Activated naive CD8-positive, alpha-beta T cell treated with anti-CD3 and anti-CD28 coated beads, Interleukin-2, amount 10 ng/mL, durations not matched to agents 7 days and 5 days (primary cell): ENCODE data around the gene DUOX2. TPM values are rescaled to one million over a fixed set of nuclear protein-coding genes. Genes with fewer than 3 reads are reported as not detected.
"Not testable (repeated sequence)": the region's sequence is repeated elsewhere in the genome, so short reads cannot be mapped to it uniquely, and the experiment has no call there.

Source experiments
- ATAC-seq: fragments of 150-1000 bp; cut with Tn5 transposase; one replicate; pipeline ENCODE4 v1.10.0; 2021; ENCODE audit warnings: low read depth, moderate library complexity
- POLR2A ChIA-PET: fragments of 350-600 bp; sonication (Branson Sonifier 250); formaldehyde crosslinking; loops from one replicate; lab custom pipeline; 2021; ENCODE audit warnings: antibody characterized with exemption; lab: Charles Lee
- DNase-seq: peaks from one replicate; pipeline ENCODE4 v3.0.0; 2021
- H3K27ac Mint-ChIP-seq: one replicate; pipeline ENCODE4 v1.8.0; 2022; ENCODE audit warnings: mild to moderate bottlenecking, mixed read lengths
- H3K27me3 Mint-ChIP-seq: one replicate; pipeline ENCODE4 v1.8.0; 2022; ENCODE audit warnings: mild to moderate bottlenecking, moderate library complexity, mixed read lengths
- H3K36me3 Mint-ChIP-seq: one replicate; pipeline ENCODE4 v1.8.0; 2021; ENCODE audit warnings: mild to moderate bottlenecking, mixed read lengths
- H3K4me1 Mint-ChIP-seq: one replicate; pipeline ENCODE4 v1.8.0; 2021; ENCODE audit warnings: mixed read lengths
- H3K4me3 Mint-ChIP-seq: one replicate; pipeline ENCODE4 v1.8.0; 2022; ENCODE audit warnings: mild to moderate bottlenecking, moderate library complexity, mixed read lengths
- H3K9me3 Mint-ChIP-seq: one replicate; pipeline ENCODE4 v1.8.0; 2021; ENCODE audit warnings: mixed read lengths
- total RNA-seq, 2 experiments: library from RNA; stranded (reverse); gene quantifications; one replicate each; pipeline ENCODE4 v1.2.3, GENCODE V29; 2021

DUOX2 gene
- total RNA-seq, 2 experiments from 2014 or later = not detected

DNA sequence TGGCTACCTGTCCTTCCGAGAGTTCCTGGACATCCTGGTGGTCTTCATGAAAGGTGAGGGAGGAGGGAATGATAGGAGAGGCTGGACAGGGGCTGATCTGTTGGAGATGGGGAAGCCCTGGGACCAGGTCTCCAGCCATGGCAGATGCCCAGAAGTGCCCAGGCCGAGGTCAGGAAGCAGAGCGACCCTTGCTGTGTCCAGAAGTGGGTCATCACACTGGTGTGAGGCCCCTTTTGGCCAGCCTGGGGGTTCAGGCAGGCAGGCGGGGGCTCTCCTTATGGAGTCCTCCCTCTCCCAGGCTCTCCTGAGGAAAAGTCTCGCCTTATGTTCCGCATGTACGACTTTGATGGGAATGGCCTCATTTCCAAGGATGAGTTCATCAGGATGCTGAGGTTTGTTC, 33.6 kb upstream of the DUOX2 start:
- ATAC-seq = no peak
- no peak overlapping the region for H3K27ac Mint-ChIP-seq
- no peaks in the 10 kb centered on the region for H3K4me1 Mint-ChIP-seq
- no peaks in the 10 kb centered on the region for H3K9me3 Mint-ChIP-seq
- no peaks in the 10 kb centered on the region for H3K27me3 Mint-ChIP-seq
- no peak for DNase-seq
- H3K4me3 Mint-ChIP-seq = no peak overlapping the region
- POLR2A ChIA-PET = no interaction called here
- peaks cover 1% of the 10 kb centered on the region for H3K36me3 Mint-ChIP-seq

DNA sequence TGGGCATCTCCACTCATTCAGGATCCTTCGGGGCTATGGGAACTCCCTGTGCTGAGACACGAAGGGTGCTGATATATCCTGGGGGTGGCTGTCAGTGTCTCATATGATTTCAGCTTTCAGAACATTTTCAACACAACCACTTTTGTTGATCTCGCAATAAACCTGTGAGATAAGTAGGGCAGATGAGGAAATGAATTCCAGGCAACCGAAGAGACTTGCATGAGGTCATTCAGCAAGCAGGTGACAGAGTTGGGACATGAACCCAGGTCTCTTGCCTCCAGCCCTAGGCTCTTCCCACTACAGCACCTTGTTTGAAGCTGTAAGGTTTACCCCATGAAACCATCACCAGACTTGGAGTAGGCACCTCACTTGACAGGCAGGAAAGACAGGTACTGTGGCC, 32.4 kb upstream of the DUOX2 start:
- no peak overlapping the region for H3K4me3 Mint-ChIP-seq
- no peak overlapping the region for H3K27ac Mint-ChIP-seq
- no peaks in the 10 kb centered on the region for H3K27me3 Mint-ChIP-seq
- ATAC-seq = no peak
- H3K36me3 Mint-ChIP-seq = no peaks in the 10 kb centered on the region
- H3K9me3 Mint-ChIP-seq = no peaks in the 10 kb centered on the region
- POLR2A ChIA-PET = no interaction called here
- no peaks in the 10 kb centered on the region for H3K4me1 Mint-ChIP-seq
- DNase-seq = no peak

DNA sequence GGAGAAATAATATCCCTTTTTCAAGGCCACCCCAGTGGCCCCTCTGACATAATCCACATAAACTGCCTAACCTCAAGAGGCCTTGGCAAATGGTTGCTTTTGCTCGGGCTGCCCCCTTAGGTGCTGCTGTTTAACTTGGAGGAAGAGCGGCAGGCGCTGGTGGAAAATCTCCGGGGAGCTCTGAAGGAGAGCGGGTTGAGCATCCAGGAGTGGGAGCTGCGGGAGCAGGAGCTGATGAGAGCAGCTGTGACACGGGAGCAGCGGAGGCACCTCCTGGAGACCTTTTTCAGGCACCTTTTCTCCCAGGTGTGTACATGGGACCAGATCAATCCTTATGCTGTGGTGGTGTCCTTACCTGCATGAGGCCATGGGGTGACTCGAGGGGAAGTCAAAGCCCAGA, 30.8 kb upstream of the DUOX2 start:
- H3K4me1 Mint-ChIP-seq = no peaks in the 10 kb centered on the region
- no peak overlapping the region for H3K27ac Mint-ChIP-seq
- no peaks in the 10 kb centered on the region for H3K9me3 Mint-ChIP-seq
- DNase-seq (no peak), ATAC-seq (no peak)
- no peaks in the 10 kb centered on the region for H3K27me3 Mint-ChIP-seq
- no peaks in the 10 kb centered on the region for H3K36me3 Mint-ChIP-seq
- POLR2A ChIA-PET = no interaction called here
- H3K4me3 Mint-ChIP-seq = no peak overlapping the region

DNA sequence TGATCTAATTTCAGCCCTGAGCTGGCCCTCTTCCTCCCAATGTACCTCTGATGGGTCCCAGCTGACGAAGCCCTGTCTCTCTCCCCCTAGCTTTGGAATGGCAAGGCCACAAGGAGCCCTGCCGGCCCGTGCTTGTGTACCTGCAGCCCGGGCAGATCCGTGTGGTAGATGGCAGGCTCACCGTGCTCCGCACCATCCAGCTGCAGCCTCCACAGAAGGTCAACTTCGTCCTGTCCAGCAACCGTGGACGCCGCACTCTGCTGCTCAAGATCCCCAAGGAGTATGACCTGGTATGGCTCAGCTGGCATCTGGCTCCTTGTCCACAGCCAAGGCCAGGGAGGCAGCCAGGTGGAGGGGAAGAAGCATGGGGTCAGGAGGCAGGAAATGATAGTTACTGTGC, 30.0 kb upstream of the DUOX2 start:
- DNase-seq (no peak), ATAC-seq (no peak)
- H3K27me3 Mint-ChIP-seq = no peaks in the 10 kb centered on the region
- H3K4me3 Mint-ChIP-seq = no peak overlapping the region
- no peaks in the 10 kb centered on the region for H3K4me1 Mint-ChIP-seq
- no peak overlapping the region for H3K27ac Mint-ChIP-seq
- POLR2A ChIA-PET = no interaction called here
- H3K9me3 Mint-ChIP-seq = no peaks in the 10 kb centered on the region
- no peaks in the 10 kb centered on the region for H3K36me3 Mint-ChIP-seq

GRCh38 chr15:45143056-45143455, 29.1 kb upstream of the DUOX2 start:
- DNase-seq (no peak), ATAC-seq (no peak)
- Mint-ChIP-seq H3K36me3 (no peaks in the 10 kb centered on the region), H3K4me3 (no peak overlapping the region), H3K9me3 (no peaks in the 10 kb centered on the region), H3K27me3 (no peaks in the 10 kb centered on the region), H3K27ac (no peak overlapping the region), H3K4me1 (no peaks in the 10 kb centered on the region)
- POLR2A ChIA-PET = no interaction called here

DNA sequence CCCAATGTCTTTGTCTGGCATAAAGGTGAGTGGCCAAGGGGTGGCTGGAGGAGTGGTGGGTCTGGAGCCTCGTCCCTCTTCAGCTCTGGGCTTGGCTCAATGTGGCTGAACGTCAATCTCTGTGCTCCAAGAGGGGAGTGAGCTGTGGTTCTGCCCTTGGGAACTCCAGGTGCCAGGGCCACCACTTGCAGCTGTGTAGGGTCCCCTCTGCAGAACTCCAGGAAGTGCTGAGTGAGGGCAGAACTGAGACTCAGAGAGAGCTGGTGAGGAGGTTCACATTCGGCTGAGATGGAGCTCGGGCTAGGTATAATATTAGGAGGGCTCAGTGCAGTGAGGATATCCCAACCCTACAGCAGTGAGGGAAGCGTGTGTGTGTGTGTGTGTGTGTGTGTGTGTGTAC, 27.4 kb upstream of the DUOX2 start:
- no peak for ATAC-seq
- H3K4me1 Mint-ChIP-seq = peaks cover 2% of the 10 kb centered on the region
- H3K27ac Mint-ChIP-seq = no peak overlapping the region
- H3K4me3 Mint-ChIP-seq = no peak overlapping the region
- H3K9me3 Mint-ChIP-seq = no peaks in the 10 kb centered on the region
- POLR2A ChIA-PET = no interaction called here
- peaks cover 5% of the 10 kb centered on the region for H3K27me3 Mint-ChIP-seq
- no peaks in the 10 kb centered on the region for H3K36me3 Mint-ChIP-seq
- DNase-seq = no peak

- H3K4me1 Mint-ChIP-seq = peaks cover 4% of the 10 kb centered on the region
- H3K27ac Mint-ChIP-seq = no peak overlapping the region
- no peak overlapping the region for H3K4me3 Mint-ChIP-seq
- no peak for ATAC-seq
- peaks cover 9% of the 10 kb centered on the region for H3K27me3 Mint-ChIP-seq
- POLR2A ChIA-PET = no interaction called here
- no peaks in the 10 kb centered on the region for H3K9me3 Mint-ChIP-seq
- no peaks in the 10 kb centered on the region for H3K36me3 Mint-ChIP-seq
- no peak for DNase-seq
Measured at GRCh38 chr15:45140557-45141250, 26.7 kb upstream of the DUOX2 start.

DNA sequence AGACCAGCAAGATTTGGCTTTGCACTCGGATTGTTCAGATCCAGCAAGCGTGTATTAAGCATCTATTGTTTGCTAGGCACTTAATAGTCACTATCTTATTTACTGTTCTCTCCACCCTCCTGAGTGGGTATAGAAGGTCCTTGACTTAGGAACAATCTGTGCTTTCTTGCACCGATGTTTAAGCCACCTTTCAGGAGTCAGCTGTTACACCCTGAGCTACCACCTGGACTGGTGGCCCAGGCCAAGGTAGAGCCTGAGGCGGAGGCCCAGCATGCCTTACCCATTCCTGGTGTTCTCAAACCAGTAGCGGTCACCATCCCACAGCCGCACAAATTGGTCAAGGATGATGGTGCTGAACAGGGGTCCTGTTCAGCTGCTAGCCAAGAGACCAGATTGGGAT, 25.8 kb upstream of the DUOX2 start:
- H3K36me3 Mint-ChIP-seq = no peaks in the 10 kb centered on the region
- no peak for ATAC-seq
- POLR2A ChIA-PET = no interaction called here
- no peak for DNase-seq
- H3K27me3 Mint-ChIP-seq = peaks cover 12% of the 10 kb centered on the region
- H3K9me3 Mint-ChIP-seq = no peaks in the 10 kb centered on the region
- peaks cover 6% of the 10 kb centered on the region for H3K4me1 Mint-ChIP-seq
- no peak overlapping the region for H3K4me3 Mint-ChIP-seq
- H3K27ac Mint-ChIP-seq = no peak overlapping the region

GRCh38 chr15:45138814-45139765, 25.1 kb upstream of the DUOX2 start:
- POLR2A ChIA-PET = no interaction called here
- no peaks in the 10 kb centered on the region for H3K9me3 Mint-ChIP-seq
- no peak overlapping the region for H3K4me3 Mint-ChIP-seq
- H3K27ac Mint-ChIP-seq = no peak overlapping the region
- no peak for ATAC-seq
- H3K27me3 Mint-ChIP-seq = peaks cover 19% of the 10 kb centered on the region
- no peaks in the 10 kb centered on the region for H3K36me3 Mint-ChIP-seq
- peaks cover 8% of the 10 kb centered on the region for H3K4me1 Mint-ChIP-seq
- no peak for DNase-seq

DNA sequence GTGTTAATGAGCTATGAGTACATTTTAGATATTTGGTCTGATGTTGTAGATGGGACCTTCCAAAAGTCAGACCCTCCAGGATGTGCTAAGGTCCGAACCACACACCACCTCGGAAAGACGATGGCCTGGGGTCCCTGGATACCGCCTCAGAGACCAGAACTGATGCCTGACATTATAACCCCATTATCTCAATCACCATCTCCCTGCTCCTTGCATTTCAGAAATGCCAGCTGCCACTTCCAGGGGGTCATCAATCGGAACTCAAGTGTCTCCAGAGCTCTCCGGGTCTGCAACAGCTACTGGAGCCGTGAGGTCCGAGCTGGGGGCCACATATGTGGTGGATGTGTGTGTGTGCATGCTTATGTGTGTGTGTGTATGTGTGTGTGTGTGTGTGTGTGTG, 23.7 kb upstream of the DUOX2 start:
- H3K27ac Mint-ChIP-seq = no peak overlapping the region

GRCh38 chr15:45136378-45136764, 22.4 kb upstream of the DUOX2 start:
- Mint-ChIP-seq H3K27me3 (peaks cover 36% of the 10 kb centered on the region), H3K4me1 (peaks cover 8% of the 10 kb centered on the region), H3K4me3 (peak overlapping the region; percentile 4), H3K27ac (no peak overlapping the region), H3K36me3 (no peaks in the 10 kb centered on the region), H3K9me3 (no peaks in the 10 kb centered on the region)
- DNase-seq (no peak), ATAC-seq (no peak)
- POLR2A ChIA-PET = no interaction called here

More for the DNA sequence above, 23.7 kb upstream of the DUOX2 start:
- peaks cover 8% of the 10 kb centered on the region for H3K4me1 Mint-ChIP-seq
- no peaks in the 10 kb centered on the region for H3K9me3 Mint-ChIP-seq
- H3K4me3 Mint-ChIP-seq = no peak overlapping the region
- no peak for ATAC-seq
- POLR2A ChIA-PET = no interaction called here
- H3K27me3 Mint-ChIP-seq = peaks cover 32% of the 10 kb centered on the region
- DNase-seq = no peak
- H3K36me3 Mint-ChIP-seq = no peaks in the 10 kb centered on the region

GRCh38 chr15:45135705-45136377, 21.9 kb upstream of the DUOX2 start:
- DNase-seq, H3K27ac Mint-ChIP-seq, ATAC-seq, H3K4me1 Mint-ChIP-seq, H3K36me3 Mint-ChIP-seq, H3K9me3 Mint-ChIP-seq, POLR2A ChIA-PET: not testable (repeated sequence)
- peaks cover 36% of the 10 kb centered on the region for H3K27me3 Mint-ChIP-seq
- H3K4me3 Mint-ChIP-seq = peak overlapping the region; percentile 4

DNA sequence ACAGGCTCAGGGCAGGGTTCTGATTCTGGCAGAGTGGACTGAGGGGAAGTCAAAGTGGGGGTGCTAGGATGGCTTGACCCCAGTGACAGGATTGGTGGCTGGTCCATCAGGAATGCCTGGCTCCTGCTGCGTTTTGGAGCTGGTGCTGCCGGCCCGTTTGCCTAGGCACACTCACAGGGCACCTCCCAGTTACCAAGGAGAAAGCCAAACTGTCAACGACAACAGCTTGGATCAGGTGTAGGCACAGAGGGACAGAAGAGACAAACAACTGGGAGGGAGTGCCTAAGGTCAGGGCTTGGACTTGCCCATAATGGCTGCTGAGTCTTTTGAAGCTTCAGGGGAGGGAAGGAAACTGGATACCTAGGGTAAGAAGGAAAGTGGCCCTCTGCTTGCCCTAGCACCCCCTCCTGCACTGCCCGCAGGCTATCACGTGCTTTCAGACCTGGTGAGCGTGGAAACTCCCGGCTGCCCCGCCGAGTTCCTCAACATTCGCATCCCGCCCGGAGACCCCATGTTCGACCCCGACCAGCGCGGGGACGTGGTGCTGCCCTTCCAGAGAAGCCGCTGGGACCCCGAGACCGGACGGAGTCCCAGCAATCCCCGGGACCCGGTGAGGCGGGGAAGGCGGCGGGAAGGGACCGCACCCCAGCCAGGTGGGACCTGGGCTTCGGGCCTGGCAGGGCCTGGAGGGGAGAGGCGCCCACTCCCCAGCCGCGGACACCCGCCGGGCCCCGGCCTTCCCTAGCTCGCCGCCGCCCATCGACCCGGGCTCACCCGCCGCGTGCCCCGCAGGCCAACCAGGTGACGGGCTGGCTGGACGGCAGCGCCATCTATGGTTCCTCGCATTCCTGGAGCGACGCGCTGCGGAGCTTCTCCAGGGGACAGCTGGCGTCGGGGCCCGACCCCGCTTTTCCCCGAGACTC, 21.0 kb upstream of the DUOX2 start:
- H3K4me3 Mint-ChIP-seq = peak overlapping the region; percentile 55

More for the DNA sequence above, 21.0 kb upstream of the DUOX2 start:
- H3K36me3 Mint-ChIP-seq = no peaks in the 10 kb centered on the region
- peaks cover 8% of the 10 kb centered on the region for H3K4me1 Mint-ChIP-seq
- DNase-seq (peak; percentile 48), ATAC-seq (peak; percentile 38)
- no peaks in the 10 kb centered on the region for H3K9me3 Mint-ChIP-seq
- H3K27ac Mint-ChIP-seq = no peak overlapping the region
- POLR2A ChIA-PET = interaction anchor here (0.6 kb wide), 1 partner anchor 269 kb away, joined by 3 read pairs; no protein-coding TSS in a partner anchor
- peaks cover 43% of the 10 kb centered on the region for H3K27me3 Mint-ChIP-seq
